WERI-Rb-1 (cell line): ENCODE measurements around the gene ZNF853.

ENCODE experiments used
- DNase-seq: peaks from one replicate; pipeline ENCODE4 v3.0.0-alpha.2; 2020
- H3K27ac ChIP-seq: fragments of 250-450 bp; sonication (Bioruptor Pico); 2 replicates; pipeline ENCODE4 v1.5.1; 2020; ENCODE audit warnings: mild to moderate bottlenecking, moderate library complexity
- H3K27me3 ChIP-seq: fragments of 250-450 bp; sonication (Bioruptor Pico); 2 replicates; pipeline ENCODE4 v1.5.1; 2021; ENCODE audit warnings: mild to moderate bottlenecking, low read depth, moderate library complexity; ENCODE audit not compliant: insufficient read depth, severe bottlenecking
- H3K36me3 ChIP-seq: fragments of 250-450 bp; sonication (Bioruptor Pico); 2 replicates; pipeline ENCODE4 v1.5.1; 2020; ENCODE audit warnings: mild to moderate bottlenecking, moderate library complexity
- H3K4me3 ChIP-seq: 2 replicates; pipeline ENCODE4 v1.5.1; 2011; ENCODE audit warnings: low read depth, mild to moderate bottlenecking, control low read depth, low read length
- H3K9me3 ChIP-seq: fragments of 250-450 bp; sonication (Bioruptor Pico); 2 replicates; pipeline ENCODE4 v1.5.1; 2021; ENCODE audit warnings: mild to moderate bottlenecking, moderate library complexity; ENCODE audit not compliant: severe bottlenecking
- CTCF ChIP-seq: IDR thresholded peaks from 2 replicates; pipeline ENCODE4 v1.5.1; 2011; ENCODE audit warnings: low read depth, mild to moderate bottlenecking, control low read depth, inconsistent platforms, low read length

Gene ZNF853

GRCh38 chr7:6588566-6588965 is 26.8 kb upstream of the ZNF853 start:
- H3K27me3 ChIP-seq: no peaks in the 10 kb centered on the region
- TF ChIP-seq CTCF: no peak
- H3K27ac ChIP-seq: no peak overlapping the region
- H3K4me3 ChIP-seq: no peak overlapping the region
- peaks cover 74% of the 10 kb centered on the region for H3K36me3 ChIP-seq
- no peaks in the 10 kb centered on the region for H3K9me3 ChIP-seq
- DNase-seq: no peak

- H3K27ac ChIP-seq: peak overlapping the region; percentile 44; the same call in 1 of the 2 replicates
These were observed 26.1 kb upstream of the ZNF853 start for GRCh38 chr7:6589151-6589828.

GRCh38 chr7:6589829-6590644 is 25.4 kb upstream of the ZNF853 start, which contains the start of gene INTS15:
Gene INTS15, plus strand, starts transcription at chr7:6590021. Its CDS starts 263 bp downstream, at chr7:6590284.
- Histone ChIP-seq H3K36me3 (peaks cover 73% of the 10 kb centered on the region), H3K27me3 (no peaks in the 10 kb centered on the region), H3K4me3 (peak within 1 kb of the TSS; percentile 94), H3K27ac (peak within 1 kb of the TSS; percentile 89), H3K9me3 (no peaks in the 10 kb centered on the region)
- TF ChIP-seq CTCF: peak; percentile 77
- DNase-seq: peak; percentile 74

More at GRCh38 chr7:6589151-6589828, 26.1 kb upstream of the ZNF853 start:
- H3K9me3 ChIP-seq: no peaks in the 10 kb centered on the region
- H3K36me3 ChIP-seq: peaks cover 73% of the 10 kb centered on the region
- TF ChIP-seq CTCF: no peak
- peak overlapping the region; percentile 15; the same call in 1 of the 2 replicates for H3K4me3 ChIP-seq
- DNase-seq: no peak
- H3K27me3 ChIP-seq: no peaks in the 10 kb centered on the region

GRCh38 chr7:6590645-6591110 is 24.7 kb upstream of the ZNF853 start:
- Histone ChIP-seq H3K9me3 (no peaks in the 10 kb centered on the region), H3K4me3 (peak overlapping the region; percentile 94), H3K36me3 (peaks cover 73% of the 10 kb centered on the region), H3K27ac (peak overlapping the region; percentile 89), H3K27me3 (no peaks in the 10 kb centered on the region)
- peak; percentile 49 for DNase-seq
- no peak for TF ChIP-seq CTCF

- Histone ChIP-seq H3K4me3 (no peak overlapping the region), H3K9me3 (no peaks in the 10 kb centered on the region), H3K27ac (peak overlapping the region; percentile 98), H3K27me3 (no peaks in the 10 kb centered on the region), H3K36me3 (peaks cover 89% of the 10 kb centered on the region)
- DNase-seq: peak; percentile 86
- no peak for TF ChIP-seq CTCF
These were observed 15.3 kb upstream of the ZNF853 start for GRCh38 chr7:6600093-6600492.
